CD4-positive, alpha-beta T cell treated with Interleukin-6 at 100 ng/mL for 8 hours (primary cell): ENCODE results near the gene BMP8A.
"Not testable (repeated sequence)": the region's sequence is repeated elsewhere in the genome, so short reads cannot be mapped to it uniquely, and the experiment has no call there.

Experiments used
- DNase-seq: peaks from one replicate; pipeline ENCODE4 v3.0.0-alpha.2; 2020; ENCODE audit warnings: mixed read lengths, low spot score

Gene BMP8A

DNA sequence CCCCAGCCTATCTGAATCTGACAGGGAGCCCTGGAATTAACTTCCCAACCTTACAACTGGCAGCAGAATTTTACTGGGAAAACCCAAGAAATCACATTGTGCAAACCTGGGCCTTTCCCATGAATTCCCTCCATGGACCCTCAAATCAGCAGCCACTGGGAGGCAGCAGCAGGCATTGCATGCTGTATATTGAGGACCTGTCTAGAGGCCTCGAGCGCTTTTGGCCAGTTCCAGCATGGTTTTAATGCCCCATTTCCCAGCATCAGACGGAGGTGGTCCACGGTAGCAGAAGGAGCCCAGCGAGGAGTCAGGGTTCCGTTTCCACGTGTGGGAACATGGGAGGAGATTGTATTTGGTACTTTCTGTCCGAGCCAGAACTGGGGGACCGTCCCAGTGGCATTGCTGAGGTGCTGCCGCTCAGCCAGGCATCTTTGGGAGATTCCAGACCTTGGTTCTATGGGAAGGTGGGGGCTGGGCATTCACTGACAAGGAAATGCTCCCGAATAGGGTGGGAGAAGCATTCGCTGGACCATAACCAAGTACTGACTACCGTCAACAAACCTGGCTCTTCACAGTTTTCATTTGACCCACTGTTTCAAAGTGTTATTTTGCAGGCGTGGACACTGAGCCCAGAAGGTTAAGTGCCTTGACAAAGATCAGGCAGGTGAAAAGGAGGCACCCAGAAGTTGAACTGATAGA lies 15.9 kb downstream of the BMP8A start:
- DNase-seq, result no peak

DNA sequence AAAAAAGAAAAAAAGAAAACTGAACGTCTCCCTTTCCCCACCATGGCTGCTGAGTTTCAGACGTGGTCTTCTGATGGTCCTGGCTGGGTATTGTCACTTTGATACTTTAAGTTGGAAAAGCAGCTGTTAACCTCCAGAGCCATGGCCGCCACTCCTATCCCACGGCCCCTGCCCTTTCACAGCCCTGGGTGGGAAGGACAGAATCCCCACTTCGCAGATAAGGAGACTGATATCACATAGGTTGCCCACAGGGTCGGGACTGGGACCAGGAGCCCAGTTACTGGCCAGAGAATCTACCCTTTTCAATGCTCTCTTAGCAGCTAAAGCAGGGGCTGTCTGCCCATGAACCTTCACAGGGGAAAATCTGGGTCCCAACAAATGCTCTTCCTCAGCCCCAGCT lies 16.8 kb downstream of the BMP8A start:
- no peak for DNase-seq

DNA sequence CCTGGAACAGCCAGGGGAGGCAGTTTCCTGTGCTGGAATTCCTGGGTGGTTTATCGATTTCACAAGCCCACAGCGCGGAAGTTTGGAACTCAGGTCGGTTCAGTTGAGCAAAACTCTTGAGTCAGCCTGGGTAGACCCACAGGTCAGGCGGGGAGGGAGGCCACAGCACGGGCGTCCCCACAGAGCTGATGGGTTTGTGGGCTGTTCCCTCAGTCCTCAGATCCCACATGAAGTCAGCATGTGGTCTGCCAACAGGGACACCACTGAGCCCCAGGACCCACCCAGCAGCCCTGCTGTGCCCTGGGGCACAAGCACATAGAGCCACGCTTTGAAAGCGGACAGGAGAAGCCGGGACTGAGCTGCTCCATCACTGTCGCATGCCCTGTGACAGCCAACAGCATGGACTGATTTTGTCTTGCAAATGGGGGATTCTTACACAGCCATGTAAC lies 17.4 kb downstream of the BMP8A start:
- DNase-seq, result no peak

DNA sequence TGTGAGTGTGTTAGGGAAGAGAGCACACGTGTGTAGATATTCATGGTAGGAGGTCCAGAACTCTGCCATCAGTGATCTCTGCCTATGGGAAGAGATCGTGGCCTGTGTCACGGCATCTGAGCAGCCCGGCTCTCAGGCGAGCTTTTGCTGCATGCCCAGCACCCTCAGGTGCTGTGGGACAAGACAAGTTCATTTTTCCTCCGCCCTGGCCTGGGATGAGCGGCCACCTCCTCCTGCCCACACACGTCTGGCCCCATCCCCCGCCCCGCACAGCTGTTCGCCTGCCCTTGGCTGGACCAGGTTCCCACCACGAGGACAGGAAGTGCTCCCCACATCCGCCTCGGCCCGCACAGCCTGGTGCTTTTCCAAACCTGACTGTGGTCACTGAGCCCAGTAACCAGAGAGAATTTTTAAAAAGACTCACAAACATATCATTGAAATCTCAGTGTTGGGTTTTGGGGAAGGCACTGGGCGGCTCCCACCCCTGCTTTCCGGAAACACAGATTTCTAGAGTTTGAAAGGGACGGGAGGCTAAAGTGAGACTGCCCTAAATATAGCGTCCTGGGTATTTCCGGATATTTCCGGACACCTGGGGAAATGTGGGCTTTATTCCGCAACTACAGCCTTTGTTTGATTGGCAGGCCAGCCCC lies 18.0 kb downstream of the BMP8A start:
- no peak for DNase-seq

DNA sequence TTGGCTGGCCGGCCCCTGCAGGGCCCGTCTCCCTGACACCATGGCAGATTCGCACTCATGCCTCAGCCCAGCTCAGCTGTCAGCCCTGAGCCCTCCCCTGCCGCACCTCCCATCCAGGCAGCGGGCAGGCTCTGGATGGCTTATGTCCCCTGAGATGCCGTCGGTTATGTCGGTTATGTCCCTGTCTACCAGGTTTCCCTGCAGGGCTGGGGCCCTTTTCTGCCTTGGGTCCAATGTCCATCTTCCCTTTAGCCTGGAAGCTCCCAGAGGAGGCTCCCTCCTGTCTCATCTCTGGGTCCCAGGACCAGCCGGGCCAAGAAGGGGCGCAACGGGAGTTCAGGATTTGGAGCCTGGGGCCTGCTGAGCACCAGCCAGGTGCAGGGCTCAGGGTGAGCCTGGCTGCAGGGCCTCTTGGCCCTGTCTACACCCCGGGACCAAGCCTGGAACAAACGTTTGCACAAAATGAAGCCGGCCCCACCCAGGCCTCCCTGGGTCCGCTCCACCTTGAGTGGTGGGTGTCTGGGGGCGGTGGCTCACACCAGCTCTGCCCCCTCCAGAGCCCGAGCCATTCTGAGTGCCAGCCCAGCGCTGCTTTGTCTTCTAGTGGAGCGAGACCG lies 19.2 kb downstream of the BMP8A start:
- DNase-seq, result not testable (repeated sequence)

DNA sequence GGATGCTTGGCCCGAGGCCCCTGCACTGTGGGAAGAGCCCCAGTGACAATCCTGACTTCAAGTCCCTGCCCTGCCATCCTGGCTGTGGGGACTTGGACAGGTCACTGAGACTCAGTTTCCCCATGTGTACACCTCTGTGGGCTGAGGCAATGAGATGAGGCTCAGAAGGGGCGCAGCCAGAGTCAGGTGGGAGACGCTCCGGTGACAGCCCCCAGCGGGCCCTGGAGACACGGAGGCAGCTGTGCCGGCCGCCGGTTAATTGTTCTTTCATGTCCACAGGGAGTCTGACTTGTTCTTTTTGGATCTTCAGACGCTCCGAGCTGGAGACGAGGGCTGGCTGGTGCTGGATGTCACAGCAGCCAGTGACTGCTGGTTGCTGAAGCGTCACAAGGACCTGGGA lies 20.0 kb downstream of the BMP8A start:
- DNase-seq, result not testable (repeated sequence)

DNA sequence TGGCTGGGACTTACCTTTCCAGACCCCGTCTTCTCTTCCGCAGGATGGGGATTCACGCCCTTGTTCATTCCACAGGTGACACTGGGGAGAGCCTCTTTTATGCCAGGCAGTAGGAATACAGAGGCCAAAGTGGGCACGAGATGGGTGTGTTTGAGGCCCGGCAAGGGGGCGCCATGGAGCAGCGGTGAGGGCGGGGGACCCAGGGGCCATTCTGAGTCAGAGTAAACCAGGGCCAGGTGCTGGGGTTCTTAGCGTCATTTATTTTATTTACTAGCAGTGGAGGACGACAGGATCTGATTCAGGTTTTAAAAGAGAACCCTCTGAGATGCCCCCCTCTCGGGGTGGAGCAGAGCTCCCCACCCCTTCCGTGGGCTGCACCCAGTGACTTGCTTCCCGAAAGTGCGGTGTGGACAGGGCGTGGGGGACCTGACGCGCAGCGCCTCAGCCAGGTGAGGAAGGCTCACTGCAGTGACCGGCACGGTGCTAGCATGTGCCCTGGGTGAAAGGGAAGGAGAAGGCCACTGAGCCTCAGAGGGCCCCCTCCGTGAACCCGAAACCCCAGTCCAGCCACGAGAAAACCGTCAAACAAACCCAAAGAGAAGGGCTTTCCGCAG lies 20.9 kb downstream of the BMP8A start:
- not testable (repeated sequence) for DNase-seq

DNA sequence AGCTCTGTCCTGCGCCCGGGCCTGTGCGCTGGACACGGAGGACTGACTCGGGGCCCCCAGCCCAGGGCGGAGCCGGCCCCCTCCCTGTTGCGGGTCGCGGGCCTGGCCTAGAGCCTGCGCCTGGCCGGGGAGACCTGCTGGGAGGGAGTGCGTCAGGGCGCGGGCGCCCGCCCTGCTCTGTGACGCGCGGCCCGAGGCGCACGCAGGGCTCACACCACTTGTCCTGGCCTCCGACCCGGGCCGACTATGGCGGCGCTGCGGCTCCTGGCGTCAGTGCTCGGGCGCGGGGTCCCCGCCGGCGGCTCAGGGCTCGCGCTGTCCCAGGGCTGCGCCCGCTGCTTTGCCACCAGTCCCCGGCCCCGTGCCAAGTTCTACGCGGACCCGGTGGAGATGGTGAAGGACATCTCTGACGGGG lies 23.3 kb downstream of the BMP8A start:
- DNase-seq, result not testable (repeated sequence)

DNA sequence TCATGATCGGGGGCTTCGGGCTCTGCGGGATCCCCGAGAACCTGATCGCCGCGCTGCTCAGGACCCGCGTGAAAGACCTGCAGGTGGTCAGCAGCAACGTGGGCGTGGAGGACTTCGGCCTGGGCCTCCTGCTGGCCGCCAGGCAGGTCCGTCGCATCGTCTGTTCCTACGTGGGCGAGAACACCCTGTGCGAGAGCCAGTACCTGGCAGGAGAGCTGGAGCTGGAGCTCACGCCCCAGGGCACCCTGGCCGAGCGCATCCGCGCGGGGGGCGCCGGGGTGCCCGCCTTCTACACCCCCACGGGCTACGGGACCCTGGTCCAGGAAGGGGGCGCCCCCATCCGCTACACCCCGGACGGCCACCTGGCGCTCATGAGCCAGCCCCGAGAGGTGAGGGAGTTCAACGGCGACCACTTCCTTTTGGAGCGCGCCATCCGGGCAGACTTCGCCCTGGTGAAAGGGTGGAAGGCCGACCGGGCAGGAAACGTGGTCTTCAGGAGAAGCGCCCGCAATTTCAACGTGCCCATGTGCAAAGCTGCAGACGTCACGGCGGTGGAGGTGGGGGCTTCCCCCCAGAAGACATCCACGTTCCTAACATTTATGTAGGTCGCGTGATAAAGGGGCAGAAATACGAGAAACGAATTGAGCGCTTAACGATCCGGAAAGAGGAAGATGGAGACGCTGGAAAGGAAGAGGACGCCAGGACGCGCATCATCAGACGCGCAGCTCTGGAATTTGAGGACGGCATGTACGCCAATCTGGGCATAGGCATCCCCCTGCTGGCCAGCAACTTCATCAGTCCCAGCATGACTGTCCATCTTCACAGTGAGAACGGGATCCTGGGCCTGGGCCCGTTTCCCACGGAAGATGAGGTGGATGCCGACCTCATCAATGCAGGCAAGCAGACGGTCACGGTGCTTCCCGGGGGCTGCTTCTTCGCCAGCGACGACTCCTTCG lies 24.0 kb downstream of the BMP8A start:
- not testable (repeated sequence) for DNase-seq

DNA sequence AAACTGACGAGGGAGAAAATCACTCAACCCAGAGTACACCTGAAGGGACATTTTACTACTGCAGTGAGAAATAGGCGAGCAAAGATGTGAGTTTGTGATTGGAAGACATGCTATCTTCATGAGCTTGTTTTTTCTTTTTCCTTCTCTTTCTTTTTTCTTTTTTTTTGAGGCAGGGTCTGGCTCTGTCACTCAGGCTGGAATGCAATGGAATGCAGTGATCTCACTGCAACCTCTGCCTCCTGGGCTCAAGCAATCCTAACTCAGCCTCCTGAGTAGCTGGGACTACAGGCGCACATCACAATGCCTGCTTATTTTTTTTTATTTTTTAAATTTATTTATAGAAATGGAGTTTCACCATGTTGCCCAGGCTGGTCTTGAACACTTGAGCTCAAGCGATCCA lies 25.4 kb downstream of the BMP8A start:
- DNase-seq, result not testable (repeated sequence)

DNA sequence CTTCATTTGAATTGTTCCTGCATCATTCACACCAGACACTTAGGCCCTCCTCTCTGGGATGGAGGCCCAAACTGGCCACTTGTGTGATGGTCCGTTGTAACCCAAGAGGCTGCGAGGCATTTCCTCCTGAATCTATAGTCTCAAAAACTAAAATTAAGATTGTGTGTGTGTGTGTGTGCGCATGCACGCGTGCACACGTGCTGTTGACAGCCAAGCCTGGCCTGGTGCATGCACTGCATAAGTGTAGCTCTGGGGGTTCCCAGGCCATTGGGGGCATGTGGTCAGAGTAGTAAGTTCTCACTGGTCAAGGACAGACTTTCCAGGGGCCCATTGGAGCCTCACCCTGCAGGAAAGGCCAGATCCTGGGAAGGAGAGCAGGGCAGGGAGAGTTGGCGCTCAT lies 26.5 kb downstream of the BMP8A start:
- not testable (repeated sequence) for DNase-seq

DNA sequence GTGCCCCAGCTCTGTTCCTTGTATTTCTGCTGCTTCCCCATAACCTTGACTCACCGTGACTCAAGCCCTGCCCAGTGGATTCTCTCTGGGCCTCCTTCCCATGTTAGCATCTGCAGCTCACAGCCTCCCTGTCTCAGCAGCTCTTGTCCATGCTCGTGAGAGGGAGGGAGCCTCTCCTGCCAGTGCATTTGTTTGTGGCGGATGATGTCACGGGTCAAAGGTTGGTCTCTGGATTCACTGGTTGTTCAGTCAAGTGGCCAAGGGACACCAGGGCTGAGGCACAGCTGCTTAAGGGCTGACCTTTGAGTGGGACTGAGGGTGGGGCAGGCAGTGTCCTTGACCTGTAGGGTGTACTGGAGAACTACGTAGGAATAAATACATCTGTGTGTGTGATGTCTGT lies 27.9 kb downstream of the BMP8A start:
- DNase-seq, result not testable (repeated sequence)

DNA sequence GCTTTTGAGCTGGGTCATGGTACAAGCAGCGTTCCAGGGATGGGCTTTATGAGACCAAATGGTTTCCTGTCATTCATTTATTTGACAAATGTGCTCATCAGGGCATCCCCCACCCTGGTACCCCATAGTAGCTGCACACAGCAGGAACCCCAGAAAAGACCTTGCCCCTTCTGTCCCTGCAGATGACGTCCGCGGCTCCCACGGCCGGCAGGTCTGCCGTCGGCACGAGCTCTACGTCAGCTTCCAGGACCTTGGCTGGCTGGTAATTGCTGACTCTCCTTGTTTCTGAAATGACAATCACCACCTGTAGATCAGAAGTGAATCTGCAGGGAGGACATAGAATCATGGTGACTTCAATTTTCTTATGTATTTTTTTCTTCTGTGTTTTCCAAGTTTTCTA lies 30.8 kb downstream of the BMP8A start:
- DNase-seq, result not testable (repeated sequence)

DNA sequence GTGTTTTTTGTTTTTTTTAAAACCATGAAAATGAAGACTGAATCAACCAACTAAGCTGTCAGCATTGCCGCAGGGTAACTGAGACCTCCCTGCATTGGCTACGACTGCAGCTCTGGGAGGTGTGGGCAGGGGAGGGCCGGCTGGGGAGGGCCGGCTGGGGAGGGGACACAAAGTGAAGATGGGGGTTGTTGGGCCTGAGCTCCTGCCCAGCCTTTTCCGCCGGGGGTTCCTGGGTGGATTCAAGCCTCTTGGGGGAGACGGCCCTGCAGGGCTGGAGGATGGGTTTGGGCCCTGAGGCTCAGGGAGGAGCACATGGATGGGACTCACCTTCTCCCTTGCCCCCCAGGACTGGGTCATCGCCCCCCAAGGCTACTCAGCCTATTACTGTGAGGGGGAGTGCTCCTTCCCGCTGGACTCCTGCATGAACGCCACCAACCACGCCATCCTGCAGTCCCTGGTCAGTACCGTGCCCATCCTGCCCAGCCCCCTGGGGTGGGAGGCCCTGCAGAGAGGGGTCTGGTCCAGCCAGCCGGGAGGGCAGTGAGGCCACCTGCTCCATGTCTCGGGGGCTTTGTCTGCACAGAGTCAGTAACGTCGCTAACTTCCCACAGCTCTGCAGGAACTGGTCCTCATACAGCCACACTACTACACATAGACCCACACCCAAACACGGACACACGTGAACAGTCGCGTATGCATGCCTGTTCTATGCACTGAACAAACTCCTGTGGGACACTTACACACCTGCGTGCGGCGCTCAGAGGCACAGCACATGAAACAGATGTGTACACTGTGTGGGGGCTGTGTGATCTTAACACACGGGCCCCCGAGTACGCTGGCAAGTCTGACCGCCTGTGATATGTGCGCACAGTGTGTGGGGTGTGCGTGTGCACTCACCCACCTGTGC lies 31.5 kb downstream of the BMP8A start:
- no peak for DNase-seq

DNA sequence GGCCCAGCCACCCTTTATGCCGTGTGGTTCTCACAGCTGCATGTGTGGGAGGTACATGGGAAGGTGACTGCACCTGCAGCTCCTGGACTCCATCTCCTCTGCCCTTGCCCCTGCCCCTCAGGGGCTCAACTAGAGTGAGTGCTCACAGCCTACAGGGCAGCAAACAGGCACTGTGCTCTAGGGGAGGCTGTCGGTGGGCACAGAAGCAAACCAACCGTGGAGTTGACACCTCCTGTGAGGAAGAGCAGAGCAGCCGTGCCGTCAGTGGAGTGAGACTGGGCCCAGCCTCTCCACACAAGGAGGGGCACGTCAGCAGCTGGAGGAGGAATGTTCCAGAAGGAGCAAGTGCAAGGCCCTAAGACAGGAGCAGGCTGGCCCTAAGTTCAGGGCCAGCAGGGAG lies 32.7 kb downstream of the BMP8A start:
- DNase-seq, result no peak

DNA sequence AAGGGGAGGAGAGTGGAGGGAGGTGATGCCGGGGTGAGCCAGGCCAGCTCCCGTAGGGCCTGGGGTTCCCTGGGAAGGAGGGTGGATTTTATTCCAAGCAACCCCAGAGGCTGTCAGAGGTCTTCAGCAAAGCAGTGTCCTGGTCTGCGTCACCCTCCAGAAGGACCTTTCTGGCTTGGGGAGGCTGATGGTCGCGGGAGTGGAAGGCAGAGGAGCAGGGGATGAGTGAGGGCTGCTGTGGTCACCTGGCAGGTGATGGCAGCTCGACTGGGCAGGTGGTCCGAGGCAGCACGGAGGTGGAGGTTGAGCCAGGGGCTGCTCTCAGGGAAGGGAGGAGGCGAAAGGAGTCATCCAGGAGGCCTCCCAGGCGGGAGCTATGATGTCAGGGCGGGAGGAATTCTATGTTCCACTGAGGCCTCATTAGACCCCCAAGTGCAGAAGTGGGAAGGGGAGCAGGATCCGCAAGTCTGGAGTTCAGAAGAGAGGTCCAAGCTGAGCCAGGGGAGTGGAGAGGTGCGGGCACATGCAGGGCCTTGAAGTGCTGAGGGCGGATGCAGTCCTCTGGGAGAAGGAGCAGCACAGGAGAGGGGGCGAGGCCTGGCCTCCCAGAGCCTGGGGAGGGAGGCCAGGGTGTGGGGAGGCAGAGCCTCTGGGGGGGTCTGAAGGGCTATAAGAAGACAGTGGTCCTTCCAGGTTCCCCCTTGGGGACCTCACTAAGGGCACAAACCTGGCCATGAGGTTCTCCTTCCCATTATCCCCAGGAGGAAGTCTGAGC lies 33.3 kb downstream of the BMP8A start:
- no peak for DNase-seq

DNA sequence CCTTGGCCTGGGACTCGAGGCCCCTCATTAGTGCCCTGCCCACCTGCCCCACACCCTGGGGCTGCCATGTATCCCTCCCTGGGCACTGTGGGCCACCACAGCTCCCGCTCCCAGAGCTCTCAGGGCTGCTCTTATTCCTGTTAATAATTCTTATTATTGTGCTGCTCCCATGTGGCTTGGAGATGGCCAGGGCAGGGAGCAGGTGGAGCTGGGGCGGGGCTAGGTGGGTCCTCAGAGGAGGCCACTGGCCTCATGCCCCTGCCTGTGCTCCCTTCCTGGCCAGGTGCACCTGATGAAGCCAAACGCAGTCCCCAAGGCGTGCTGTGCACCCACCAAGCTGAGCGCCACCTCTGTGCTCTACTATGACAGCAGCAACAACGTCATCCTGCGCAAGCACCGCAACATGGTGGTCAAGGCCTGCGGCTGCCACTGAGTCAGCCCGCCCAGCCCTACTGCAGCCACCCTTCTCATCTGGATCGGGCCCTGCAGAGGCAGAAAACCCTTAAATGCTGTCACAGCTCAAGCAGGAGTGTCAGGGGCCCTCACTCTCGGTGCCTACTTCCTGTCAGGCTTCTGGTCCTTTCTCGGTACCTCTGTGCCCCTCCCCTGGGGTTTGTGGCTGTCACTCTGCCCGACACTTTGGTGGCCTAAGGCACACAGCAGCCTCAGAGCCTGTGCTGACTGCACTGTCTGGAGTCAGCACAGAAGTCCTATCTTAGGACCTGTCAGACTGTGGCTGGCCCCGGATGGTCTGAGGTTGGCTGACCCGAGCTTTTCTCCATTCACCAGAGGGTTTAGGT lies 34.1 kb downstream of the BMP8A start:
- no peak for DNase-seq

DNA sequence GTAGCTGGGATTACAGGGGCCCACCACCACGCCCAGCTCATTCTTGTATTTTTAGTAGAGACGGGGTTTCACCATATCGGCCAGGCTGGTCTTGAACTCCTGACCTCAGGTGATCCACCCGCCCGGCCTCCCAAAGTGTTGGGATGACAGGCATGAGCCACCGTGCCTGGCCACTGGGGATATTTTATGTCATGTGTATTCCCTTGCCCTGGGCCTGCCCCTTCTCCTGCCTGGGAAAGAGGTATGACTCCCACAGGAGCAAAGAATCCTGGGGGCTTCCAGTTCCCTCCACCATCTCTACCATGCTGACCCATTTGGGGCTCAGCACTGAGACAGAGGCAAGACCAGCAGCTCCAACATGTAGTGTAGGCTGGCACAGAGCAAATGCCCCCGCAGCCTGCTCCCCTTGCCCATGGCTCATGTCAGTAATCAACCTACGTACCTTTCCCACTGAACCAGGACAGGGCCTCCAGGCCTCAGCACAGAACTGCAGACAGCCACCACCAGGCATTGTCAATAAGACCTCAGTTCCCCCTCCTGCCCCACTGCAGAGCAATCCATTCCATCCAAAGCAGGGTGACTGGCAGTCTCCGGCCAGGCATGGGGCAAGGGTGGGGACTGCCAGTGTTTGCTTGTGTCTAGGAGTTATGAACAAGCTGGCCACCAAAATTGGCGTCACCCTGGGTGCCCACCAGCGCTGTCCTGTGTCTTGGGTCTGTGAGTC lies 35.2 kb downstream of the BMP8A start:
- no peak for DNase-seq
